ENCODE measurements around the gene FLNB.

- TF ChIP-seq MXI1 (IDR thresholded peaks at IDR 0.05; ENCODE audit: borderline replicate concordance, low read depth, low read length): no peak
- TF ChIP-seq CTCF (conservative IDR thresholded peaks at IDR 0.05; ENCODE audit: low read depth, low read length): no peak
- no peak for TF ChIP-seq RAD21 (IDR thresholded peaks at IDR 0.05; ENCODE audit: low read length)
Measured at GRCh38 chr3:58205981-58206380, 197.8 kb downstream of the FLNB start.
